ENCODE results near the gene CHCHD4. TPM values are rescaled to one million over a fixed set of nuclear protein-coding genes. Genes with fewer than 3 reads are reported as not detected.
A peak's percentile ranks its signal among the peaks of the same experiment; 100 is the strongest.

CHCHD4 gene
- total RNA-seq, 1 donor from 2014 or later: 12.6 TPM

- Histone ChIP-seq H3K27me3 (ENCODE audit: low read depth) (no peaks in the 10 kb centered on the region), H3K4me1 (peaks cover 25% of the 10 kb centered on the region), H3K4me3 (no peak overlapping the region), H3K36me3 (peaks cover 91% of the 10 kb centered on the region), H3K27ac (no peak overlapping the region), H3K9me3 (no peaks in the 10 kb centered on the region)
- intact Hi-C loops (cut with DNase I): no loop called here
- TF ChIP-seq CTCF (IDR thresholded peaks at IDR 0.05): no peak
- ATAC-seq: no peak
- no peak for DNase-seq
Measured at GRCh38 chr3:14150078-14150477, 25.4 kb upstream of the CHCHD4 start.

GRCh38 chr3:14148041-14148985, 23.6 kb upstream of the CHCHD4 start:
- no peak for DNase-seq
- Histone ChIP-seq H3K27me3 (ENCODE audit: low read depth) (no peaks in the 10 kb centered on the region), H3K9me3 (no peaks in the 10 kb centered on the region), H3K36me3 (peaks cover 78% of the 10 kb centered on the region), H3K4me3 (no peak overlapping the region), H3K4me1 (peaks cover 40% of the 10 kb centered on the region), H3K27ac (peak overlapping the region; percentile 31)
- ATAC-seq: no peak
- no peak for TF ChIP-seq CTCF (IDR thresholded peaks at IDR 0.05)
- intact Hi-C loops (cut with DNase I): no loop called here

- H3K9me3 ChIP-seq: no peaks in the 10 kb centered on the region
- DNase-seq: no peak
- no peak for TF ChIP-seq CTCF (IDR thresholded peaks at IDR 0.05)
- peaks cover 76% of the 10 kb centered on the region for H3K36me3 ChIP-seq
- intact Hi-C loops (cut with DNase I): no loop called here
- H3K4me3 ChIP-seq: no peak overlapping the region
- peak overlapping the region; percentile 95 for H3K27ac ChIP-seq
- no peaks in the 10 kb centered on the region for H3K27me3 ChIP-seq (ENCODE audit: low read depth)
- H3K4me1 ChIP-seq: peaks cover 47% of the 10 kb centered on the region
- ATAC-seq: no peak
Measured at GRCh38 chr3:14147617-14148016, 22.9 kb upstream of the CHCHD4 start.

GRCh38 chr3:14147066-14147435, 22.4 kb upstream of the CHCHD4 start:
- Histone ChIP-seq H3K27me3 (ENCODE audit: low read depth) (no peaks in the 10 kb centered on the region), H3K27ac (peak overlapping the region; percentile 95), H3K9me3 (no peaks in the 10 kb centered on the region), H3K36me3 (peaks cover 76% of the 10 kb centered on the region), H3K4me1 (peaks cover 53% of the 10 kb centered on the region), H3K4me3 (no peak overlapping the region)
- no peak for ATAC-seq
- TF ChIP-seq CTCF (IDR thresholded peaks at IDR 0.05): no peak
- no peak for DNase-seq
- intact Hi-C loops (cut with DNase I): no loop called here

DNA sequence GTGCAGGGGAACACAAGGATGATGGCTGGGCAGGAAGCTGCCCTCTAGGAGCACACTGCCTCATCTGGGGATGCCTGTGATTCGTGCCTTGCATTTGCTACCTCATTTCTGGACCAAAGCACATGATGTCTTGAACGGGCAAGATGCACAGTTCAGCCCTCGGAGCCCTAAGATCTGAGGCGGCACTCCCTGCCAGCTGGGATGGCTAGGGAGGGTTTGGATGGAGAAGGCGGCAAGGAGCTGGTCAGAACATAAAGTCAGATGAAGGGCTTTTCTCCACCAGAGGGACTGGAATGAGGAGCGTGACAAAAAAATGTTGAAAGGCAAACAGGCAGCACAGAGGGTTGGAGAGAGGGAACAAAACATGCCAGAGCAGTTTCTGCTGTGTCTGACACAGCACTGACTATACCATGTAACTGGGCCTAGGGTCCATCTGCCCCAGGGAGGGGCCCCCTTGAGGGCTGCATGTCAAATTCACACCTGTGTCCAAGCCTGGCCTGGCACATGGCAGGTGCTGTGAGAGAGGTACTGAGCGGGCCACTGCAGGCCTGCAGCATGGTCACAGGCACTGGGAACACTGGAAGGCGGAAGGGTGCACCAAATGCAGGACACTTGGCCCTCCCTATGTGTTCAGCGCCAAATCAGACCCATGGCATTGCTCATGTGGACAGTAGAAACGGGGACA, 21.9 kb upstream of the CHCHD4 start:
- no peak for DNase-seq
- ATAC-seq: no peak
- Histone ChIP-seq H3K27ac (peak overlapping the region; percentile 95), H3K4me3 (no peak overlapping the region), H3K27me3 (ENCODE audit: low read depth) (no peaks in the 10 kb centered on the region), H3K9me3 (no peaks in the 10 kb centered on the region), H3K36me3 (peaks cover 76% of the 10 kb centered on the region), H3K4me1 (peaks cover 58% of the 10 kb centered on the region)
- TF ChIP-seq CTCF (IDR thresholded peaks at IDR 0.05): no peak
- intact Hi-C loops (cut with DNase I): no loop called here

All from lower lobe of right lung (tissue), 2 donors.